ENCODE results near the gene SPINK8.
A peak's percentile ranks its signal among the peaks of the same experiment; 100 is the strongest.
"Not testable (repeated sequence)": the region's sequence is repeated elsewhere in the genome, so short reads cannot be mapped to it uniquely, and the experiment has no call there.

Gene SPINK8

GRCh38 chr3:48333346-48334245 is at the start of gene SPINK8:
Gene SPINK8 (minus strand): TSS chr3:48333661. CDS start chr3:48328341, 5,320 bp downstream.
- DNase-seq: not testable (repeated sequence)

GRCh38 chr3:48372862-48373435 is 39.5 kb upstream of the SPINK8 start:
- DNase-seq: no peak

GRCh38 chr3:48372377-48372770 is 38.9 kb upstream of the SPINK8 start:
- DNase-seq: no peak

DNA sequence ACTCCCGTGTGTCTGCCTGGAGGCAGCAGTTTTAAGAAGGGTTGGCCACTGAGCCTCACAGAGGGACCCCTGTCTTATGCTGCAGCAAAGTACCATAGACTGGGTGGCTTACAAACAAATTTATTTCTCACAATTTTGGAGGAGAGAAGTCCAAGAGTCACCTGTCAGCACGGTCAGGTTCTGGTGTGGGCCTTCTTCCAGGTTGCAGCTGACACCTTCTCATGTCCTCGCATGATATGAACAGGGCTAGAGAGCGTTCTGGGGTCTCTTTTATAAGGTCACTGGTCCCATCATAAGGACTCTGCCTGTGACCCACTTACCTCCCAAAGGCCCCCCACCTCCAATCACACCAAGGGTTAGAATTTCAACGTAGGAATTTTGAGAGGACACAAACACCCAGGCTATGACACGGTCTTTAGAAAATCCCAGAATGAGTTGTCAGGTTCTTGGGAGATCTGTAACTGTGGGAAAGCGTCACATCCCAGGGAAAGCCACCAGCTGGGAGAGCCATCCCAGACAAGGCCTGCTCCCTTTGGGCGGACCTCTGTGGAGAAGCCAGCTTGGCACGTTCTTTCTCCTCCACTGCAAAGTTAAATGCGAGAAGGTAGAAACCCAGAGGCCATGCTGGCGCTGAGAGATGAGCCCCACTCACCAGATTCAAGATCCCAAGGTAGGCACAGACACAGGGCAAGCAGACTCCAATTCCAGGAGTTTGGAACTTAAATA is 38.4 kb upstream of the SPINK8 start, which contains the start of gene FBXW12:
Gene FBXW12, plus strand, starts transcription at position 569 of the 726 bp plus-strand sequence. CDS start 549 bp downstream, outside the sequence.
- no peak for DNase-seq

DNA sequence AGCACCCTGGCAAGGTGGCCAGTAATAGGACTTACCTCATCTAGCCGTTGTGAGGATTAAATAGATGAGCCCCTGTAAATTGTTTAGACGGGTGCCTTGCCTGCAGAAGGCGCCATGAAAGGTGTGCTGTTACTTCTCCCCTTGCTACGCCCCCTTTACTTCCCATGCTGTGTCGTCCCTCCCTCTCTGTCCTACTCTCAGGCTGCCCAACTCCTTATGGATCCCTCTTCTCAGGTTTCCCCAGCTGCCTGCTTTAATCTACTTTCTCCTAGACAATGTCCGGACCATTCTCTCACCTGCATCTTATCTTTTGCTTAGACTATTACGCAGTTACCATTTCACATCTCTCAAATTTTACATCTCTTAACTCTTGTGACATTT is 36.9 kb upstream of the SPINK8 start:
- no peak for DNase-seq

DNA sequence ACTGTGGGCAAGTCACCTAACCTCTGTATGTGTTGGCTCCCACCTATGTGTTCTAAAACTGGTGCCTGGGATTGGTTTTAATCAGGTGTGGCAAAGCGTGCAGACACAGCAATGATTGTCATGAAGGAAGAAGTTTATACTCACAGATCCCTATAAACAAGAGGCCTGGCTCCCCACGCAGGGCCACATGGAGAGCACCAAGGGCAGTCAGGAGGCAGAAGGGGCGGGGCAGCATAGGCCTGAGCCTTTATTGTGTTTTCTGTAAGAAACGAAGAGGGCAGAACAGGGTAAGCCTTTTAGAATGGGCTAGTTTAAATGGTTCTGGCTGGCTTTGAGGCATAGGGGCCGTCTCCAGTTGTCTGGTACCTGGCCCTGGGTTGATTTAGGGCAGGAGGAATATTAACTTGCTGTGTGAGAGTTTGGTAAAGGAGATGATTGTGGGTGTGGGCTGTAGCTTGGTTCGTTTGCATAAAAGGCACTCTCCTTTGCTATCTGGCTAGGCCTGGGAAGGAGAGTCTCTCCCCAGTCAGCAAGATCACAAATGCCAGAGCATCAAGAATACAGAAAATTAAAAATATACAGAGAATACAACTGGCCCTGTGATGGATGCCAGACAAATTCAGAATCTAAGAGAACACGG is 36.4 kb upstream of the SPINK8 start:
- DNase-seq: no peak

GRCh38 chr3:48367201-48367600 is 33.7 kb upstream of the SPINK8 start:
- DNase-seq: peak; percentile 51

- DNase-seq: peak; percentile 38
These were observed 31.4 kb upstream of the SPINK8 start for GRCh38 chr3:48364840-48365239.

DNA sequence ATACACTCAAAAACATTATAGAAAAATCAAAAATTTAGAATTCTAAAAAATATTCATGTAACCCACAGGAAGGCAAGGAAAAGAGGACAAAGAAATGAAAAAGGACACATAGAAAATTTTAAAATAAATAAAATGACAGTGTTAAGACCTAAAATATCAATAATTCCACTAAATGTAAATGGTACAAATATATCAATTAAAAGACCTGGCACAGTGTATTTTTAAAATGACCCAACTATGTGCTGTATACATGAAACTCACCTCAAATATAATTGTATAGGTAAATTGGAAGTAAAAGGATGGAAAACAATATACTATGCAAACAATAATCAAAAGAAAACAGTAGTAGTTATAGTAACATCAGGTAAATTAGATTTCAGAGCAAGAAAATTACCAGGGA is 28.5 kb upstream of the SPINK8 start:
- DNase-seq: no peak

DNA sequence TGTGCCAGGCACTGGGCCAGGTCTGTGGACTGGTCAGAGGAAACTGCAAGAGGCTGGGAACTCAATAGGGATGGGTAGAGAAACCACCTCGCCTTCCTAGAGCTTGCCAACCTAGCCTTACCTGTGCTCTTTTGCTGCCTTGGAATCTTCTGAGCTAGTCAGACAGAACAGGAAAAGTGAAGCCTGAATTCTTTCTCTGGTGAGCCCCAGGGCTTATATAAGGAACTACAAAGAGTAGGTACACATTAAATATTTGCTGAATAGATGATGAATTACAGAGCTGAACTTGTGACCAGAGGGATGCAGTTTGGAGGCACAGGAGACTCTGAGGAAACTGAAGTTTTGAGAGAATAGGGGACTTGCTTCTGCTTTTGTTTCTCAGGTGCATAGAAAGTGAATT is 23.0 kb upstream of the SPINK8 start:
- DNase-seq: no peak

DNA sequence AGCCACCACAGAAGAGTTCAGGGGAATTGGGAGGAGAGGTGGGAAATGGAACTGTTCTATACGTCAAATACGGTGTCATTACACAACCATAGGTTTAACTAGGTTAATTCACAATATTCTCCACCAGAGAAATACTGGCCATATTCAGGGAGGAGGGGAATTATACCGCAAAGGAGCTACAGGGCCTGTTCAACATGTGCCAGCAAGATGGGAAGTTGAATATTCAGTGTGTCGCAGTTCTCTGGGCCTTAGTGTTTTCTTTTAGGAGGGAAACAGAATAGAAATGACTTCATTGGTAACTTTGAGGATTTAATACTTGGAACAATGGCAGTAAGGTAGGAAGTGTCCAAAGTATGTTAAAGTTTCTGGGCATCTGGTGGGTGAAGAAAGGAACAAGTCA is 20.5 kb upstream of the SPINK8 start:
- DNase-seq: no peak

DNA sequence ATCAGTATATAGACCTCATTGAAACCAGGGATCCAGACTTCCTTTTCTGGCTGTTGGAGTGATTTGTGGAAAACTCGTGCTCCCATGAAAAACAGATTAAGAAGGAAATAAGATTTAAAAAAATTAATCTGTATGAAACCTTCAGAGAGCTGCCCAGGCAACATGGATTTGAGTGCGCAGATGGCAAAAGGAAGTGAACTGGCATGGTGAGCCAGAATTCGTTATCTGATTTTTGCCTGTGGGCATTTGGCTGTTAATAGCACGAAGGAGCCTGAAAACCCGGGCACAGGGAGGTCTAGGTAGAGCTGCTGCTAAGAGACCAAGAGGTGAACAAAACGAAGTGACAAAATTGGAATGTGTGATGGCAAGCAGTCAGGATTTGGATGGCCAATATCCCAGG is 19.1 kb upstream of the SPINK8 start:
- DNase-seq: no peak

GRCh38 chr3:48347500-48347899 is 14.0 kb upstream of the SPINK8 start:
- DNase-seq: no peak

DNA sequence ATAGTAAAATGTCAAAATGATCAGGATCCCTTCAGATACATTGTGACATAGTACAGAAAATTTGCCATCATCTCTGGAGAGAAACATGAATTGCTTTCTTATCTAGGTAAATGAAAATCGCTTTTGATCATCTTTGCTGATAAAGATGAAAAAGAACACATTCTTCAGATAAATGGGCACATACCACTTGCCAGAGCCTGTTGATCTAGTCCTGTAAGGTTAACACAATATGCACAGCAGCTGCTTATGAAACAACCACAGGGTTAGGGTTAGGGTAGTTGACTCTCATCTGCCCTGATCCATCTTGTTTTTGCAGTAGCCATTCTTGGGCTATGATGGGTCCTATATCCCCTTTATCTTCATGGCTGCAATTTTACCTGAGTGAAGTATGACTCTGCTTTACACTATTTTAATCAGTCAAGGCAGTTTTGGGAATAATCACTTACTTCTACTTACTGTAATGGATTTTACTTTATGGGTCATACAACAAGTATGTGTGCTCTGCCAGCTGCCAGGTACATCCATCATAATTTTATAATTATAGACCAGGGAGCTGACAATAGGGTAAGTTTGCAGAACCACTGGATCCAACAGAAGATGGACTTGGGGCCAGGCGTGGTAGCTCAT is 12.6 kb upstream of the SPINK8 start:
- no peak for DNase-seq

GRCh38 chr3:48344867-48345507 is 11.5 kb upstream of the SPINK8 start:
- DNase-seq: no peak

GRCh38 chr3:48343432-48343831 is 10.0 kb upstream of the SPINK8 start:
- no peak for DNase-seq

DNA sequence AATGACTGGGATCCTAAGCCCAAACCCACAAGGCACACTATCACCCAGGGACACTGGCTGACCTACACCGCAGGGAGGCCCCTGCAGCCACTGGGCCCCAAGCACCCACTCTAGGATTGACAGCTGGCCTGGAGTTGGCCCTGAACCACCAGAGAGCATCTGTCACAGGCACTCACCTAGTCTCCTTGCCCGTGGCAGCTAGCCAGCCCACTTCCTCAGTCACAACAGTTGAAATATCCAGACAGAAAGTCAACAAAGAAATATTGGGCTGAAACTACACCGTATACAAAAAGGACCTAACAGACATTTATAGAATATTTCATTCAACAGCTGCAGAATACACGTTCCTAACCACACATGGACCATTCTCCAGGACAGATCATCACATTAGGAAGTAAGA is 5.2 kb upstream of the SPINK8 start:
- DNase-seq: no peak

- DNase-seq: not testable (repeated sequence)
These were observed 4.1 kb upstream of the SPINK8 start for GRCh38 chr3:48337536-48337935.

- not testable (repeated sequence) for DNase-seq
These were observed 1.8 kb upstream of the SPINK8 start for GRCh38 chr3:48335286-48335685.

DNA sequence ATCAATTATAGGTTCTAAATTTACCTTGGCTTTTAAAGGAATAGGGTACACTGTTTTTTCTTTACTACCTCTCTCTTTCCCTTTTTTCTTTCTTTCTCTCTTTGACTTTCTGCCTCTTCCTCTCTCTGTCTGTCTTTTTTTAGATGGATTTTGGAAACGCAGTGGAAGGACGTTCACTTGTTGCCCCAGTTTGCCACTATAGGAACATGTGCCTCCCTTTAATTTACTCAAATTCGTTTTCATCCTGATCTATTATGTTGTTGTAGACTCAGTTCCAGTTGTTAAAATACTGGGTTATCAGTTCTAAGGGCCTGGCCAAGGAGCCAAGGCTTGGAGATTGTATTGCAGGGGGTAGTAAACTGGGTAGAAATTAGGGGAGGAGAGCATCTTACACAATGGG is 1.1 kb upstream of the SPINK8 start:
- DNase-seq: no peak

GRCh38 chr3:48331706-48332435 is 1.6 kb downstream of the SPINK8 start:
- DNase-seq: not testable (repeated sequence)

All from hematopoietic multipotent progenitor cell treated with erythropoietin and hydrocortisone succinate and interleukin-3 and kit ligand, for 8 days (in vitro differentiated cells).